ENCODE results near the gene GPD2. TPM values are rescaled to one million over a fixed set of nuclear protein-coding genes. Genes with fewer than 3 reads are reported as not detected.
"Not testable (repeated sequence)": the region's sequence is repeated elsewhere in the genome, so short reads cannot be mapped to it uniquely, and the experiment has no call there.

GPD2 gene
- total RNA-seq, 2 donors from 2014 or later: 14.9 to 29.1 TPM

GRCh38 chr2:156489750-156490465, 53.7 kb downstream of the GPD2 start:
- Histone ChIP-seq H3K9me3 (no peaks in the 10 kb centered on the region), H3K27ac (no peak overlapping the region), H3K36me3 (no peaks in the 10 kb centered on the region), H3K27me3 (no peaks in the 10 kb centered on the region), H3K4me3 (no peak overlapping the region), H3K4me1 (no peaks in the 10 kb centered on the region)
- TF ChIP-seq, protein P1, sequence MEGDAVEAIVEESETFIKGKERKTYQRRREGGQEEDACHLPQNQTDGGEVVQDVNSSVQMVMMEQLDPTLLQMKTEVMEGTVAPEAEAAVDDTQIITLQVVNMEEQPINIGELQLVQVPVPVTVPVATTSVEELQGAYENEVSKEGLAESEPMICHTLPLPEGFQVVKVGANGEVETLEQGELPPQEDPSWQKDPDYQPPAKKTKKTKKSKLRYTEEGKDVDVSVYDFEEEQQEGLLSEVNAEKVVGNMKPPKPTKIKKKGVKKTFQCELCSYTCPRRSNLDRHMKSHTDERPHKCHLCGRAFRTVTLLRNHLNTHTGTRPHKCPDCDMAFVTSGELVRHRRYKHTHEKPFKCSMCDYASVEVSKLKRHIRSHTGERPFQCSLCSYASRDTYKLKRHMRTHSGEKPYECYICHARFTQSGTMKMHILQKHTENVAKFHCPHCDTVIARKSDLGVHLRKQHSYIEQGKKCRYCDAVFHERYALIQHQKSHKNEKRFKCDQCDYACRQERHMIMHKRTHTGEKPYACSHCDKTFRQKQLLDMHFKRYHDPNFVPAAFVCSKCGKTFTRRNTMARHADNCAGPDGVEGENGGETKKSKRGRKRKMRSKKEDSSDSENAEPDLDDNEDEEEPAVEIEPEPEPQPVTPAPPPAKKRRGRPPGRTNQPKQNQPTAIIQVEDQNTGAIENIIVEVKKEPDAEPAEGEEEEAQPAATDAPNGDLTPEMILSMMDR (IDR thresholded peaks at IDR 0.05): no peak
- no peak for DNase-seq (ENCODE audit: low spot score)

GRCh38 chr2:156490466-156490840, 54.3 kb downstream of the GPD2 start:
- TF ChIP-seq, protein P1 (IDR thresholded peaks at IDR 0.05): no peak
- Histone ChIP-seq H3K36me3 (no peaks in the 10 kb centered on the region), H3K9me3 (no peaks in the 10 kb centered on the region), H3K4me1 (no peaks in the 10 kb centered on the region), H3K27ac (no peak overlapping the region), H3K27me3 (no peaks in the 10 kb centered on the region), H3K4me3 (no peak overlapping the region)
- no peak for DNase-seq (ENCODE audit: low spot score)

- no peaks in the 10 kb centered on the region for H3K4me1 ChIP-seq
- DNase-seq (ENCODE audit: low spot score): no peak
- no peak overlapping the region for H3K4me3 ChIP-seq
- TF ChIP-seq, protein P1 (IDR thresholded peaks at IDR 0.05): no peak
- no peaks in the 10 kb centered on the region for H3K36me3 ChIP-seq
- H3K9me3 ChIP-seq: no peaks in the 10 kb centered on the region
- H3K27me3 ChIP-seq: no peaks in the 10 kb centered on the region
- H3K27ac ChIP-seq: no peak overlapping the region
Observed at GRCh38 chr2:156491176-156491575, 55.0 kb downstream of the GPD2 start.

DNA sequence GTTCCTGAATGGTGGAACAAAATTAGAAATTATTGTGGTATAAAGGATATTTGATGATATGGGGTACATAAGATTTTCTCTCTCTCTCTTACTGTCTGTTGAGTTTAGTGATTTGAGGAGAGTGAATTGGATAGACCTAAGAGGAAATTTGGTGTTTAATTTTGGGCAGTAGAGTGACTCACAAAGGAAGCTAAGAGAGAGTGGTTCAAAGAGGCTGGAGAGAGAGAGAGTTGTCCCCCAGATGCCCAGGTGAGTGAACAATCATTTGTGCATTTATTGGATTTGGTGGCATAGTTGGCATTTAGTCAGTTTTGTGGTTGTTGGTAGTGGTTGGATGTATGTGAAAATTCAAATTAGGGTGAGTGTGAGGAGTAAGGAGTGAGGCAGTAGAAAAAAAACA, 56.8 kb downstream of the GPD2 start:
- Histone ChIP-seq H3K36me3 (no peaks in the 10 kb centered on the region), H3K27ac (no peak overlapping the region), H3K4me3 (no peak overlapping the region), H3K27me3 (no peaks in the 10 kb centered on the region), H3K4me1 (no peaks in the 10 kb centered on the region), H3K9me3 (no peaks in the 10 kb centered on the region)
- no peak for DNase-seq (ENCODE audit: low spot score)
- TF ChIP-seq, protein P1 (IDR thresholded peaks at IDR 0.05): no peak

DNA sequence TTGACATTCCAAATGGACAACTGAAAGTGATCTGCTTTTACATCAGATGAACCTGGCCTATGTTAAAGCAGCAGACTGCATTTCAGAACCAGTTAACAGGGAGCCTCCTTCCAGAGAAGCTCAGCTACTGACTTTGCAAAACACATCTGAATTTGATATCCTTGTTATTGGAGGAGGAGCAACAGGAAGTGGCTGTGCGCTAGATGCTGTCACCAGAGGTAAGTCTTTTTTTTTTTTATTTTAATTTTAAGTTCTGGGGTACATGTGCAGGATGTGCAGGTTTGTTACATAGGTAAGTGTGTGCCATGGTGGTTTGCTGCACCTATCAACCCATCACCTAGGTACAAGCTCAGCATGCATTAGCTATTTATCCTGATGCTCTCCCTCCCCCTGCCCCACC, 59.8 kb downstream of the GPD2 start:
- H3K9me3 ChIP-seq; DNase-seq (ENCODE audit: low spot score); H3K36me3 ChIP-seq; H3K4me1 ChIP-seq; H3K27me3 ChIP-seq; H3K4me3 ChIP-seq; H3K27ac ChIP-seq: not testable (repeated sequence)

- H3K9me3 ChIP-seq: no peaks in the 10 kb centered on the region
- no peaks in the 10 kb centered on the region for H3K36me3 ChIP-seq
- TF ChIP-seq, protein P1 (IDR thresholded peaks at IDR 0.05): no peak
- H3K27ac ChIP-seq: no peak overlapping the region
- no peak overlapping the region for H3K4me3 ChIP-seq
- H3K27me3 ChIP-seq: no peaks in the 10 kb centered on the region
- no peak for DNase-seq (ENCODE audit: low spot score)
- no peaks in the 10 kb centered on the region for H3K4me1 ChIP-seq
Observed at GRCh38 chr2:156505696-156506095, 69.5 kb downstream of the GPD2 start.
